GM18519 (cell line): ENCODE data around the gene SVOPL.
"Not testable (repeated sequence)": the region's sequence is repeated elsewhere in the genome, so short reads cannot be mapped to it uniquely, and the experiment has no call there.

ENCODE experiments used
- ATAC-seq: cut with Tn5 transposase; IDR thresholded peaks from one replicate; pipeline ENCODE4 v1.9.1; 2021; ENCODE audit warnings: mild to moderate bottlenecking, moderate library complexity; ENCODE audit not compliant: unreplicated experiment, low FRiP score

SVOPL gene

GRCh38 chr7:138705167-138705566, 4.0 kb upstream of the SVOPL start:
- ATAC-seq = no peak

GRCh38 chr7:138701537-138701923, 368 bp upstream of the SVOPL start:
- no peak for ATAC-seq

GRCh38 chr7:138699661-138700060, 1.5 kb downstream of the SVOPL start:
- no peak for ATAC-seq

GRCh38 chr7:138698281-138698680, 2.9 kb downstream of the SVOPL start:
- ATAC-seq = no peak

- no peak for ATAC-seq
These were observed 3.5 kb downstream of the SVOPL start for GRCh38 chr7:138697535-138698182.

- not testable (repeated sequence) for ATAC-seq
These were observed 5.4 kb downstream of the SVOPL start for GRCh38 chr7:138695776-138696175.

GRCh38 chr7:138695106-138695505, 6.1 kb downstream of the SVOPL start:
- ATAC-seq = no peak

- ATAC-seq = no peak
These were observed 10.0 kb downstream of the SVOPL start for GRCh38 chr7:138691178-138691577.

GRCh38 chr7:138690495-138690894, 10.7 kb downstream of the SVOPL start:
- no peak for ATAC-seq

- ATAC-seq = not testable (repeated sequence)
These were observed 13.1 kb downstream of the SVOPL start for GRCh38 chr7:138688037-138688436.

GRCh38 chr7:138684340-138684739, 16.8 kb downstream of the SVOPL start:
- ATAC-seq = no peak

- ATAC-seq = no peak
These were observed 21.4 kb downstream of the SVOPL start for GRCh38 chr7:138679793-138680192.

- ATAC-seq = no peak
These were observed 30.6 kb downstream of the SVOPL start for GRCh38 chr7:138670594-138670993.

GRCh38 chr7:138669364-138669763, 31.8 kb downstream of the SVOPL start:
- no peak for ATAC-seq

GRCh38 chr7:138668946-138669345, 32.2 kb downstream of the SVOPL start:
- ATAC-seq = no peak

GRCh38 chr7:138668229-138668596, 32.9 kb downstream of the SVOPL start:
- no peak for ATAC-seq

- ATAC-seq = no peak
These were observed 33.5 kb downstream of the SVOPL start for GRCh38 chr7:138667535-138668228.

- no peak for ATAC-seq
These were observed 34.8 kb downstream of the SVOPL start for GRCh38 chr7:138666385-138666784.

GRCh38 chr7:138665669-138666140, 35.5 kb downstream of the SVOPL start:
- no peak for ATAC-seq

- ATAC-seq = no peak
These were observed 35.9 kb downstream of the SVOPL start for GRCh38 chr7:138665249-138665648.

GRCh38 chr7:138663725-138664710, 37.1 kb downstream of the SVOPL start:
- no peak for ATAC-seq
